CD4-positive, alpha-beta T cell treated with Interleukin-10 for 1 hour (primary cell): ENCODE measurements around the gene OR4C13.
"Not testable (repeated sequence)": the region's sequence is repeated elsewhere in the genome, so short reads cannot be mapped to it uniquely, and the experiment has no call there.

Source experiments
- DNase-seq: peaks from one replicate; pipeline ENCODE4 v3.0.0-alpha.2; 2020

Gene OR4C13

DNA sequence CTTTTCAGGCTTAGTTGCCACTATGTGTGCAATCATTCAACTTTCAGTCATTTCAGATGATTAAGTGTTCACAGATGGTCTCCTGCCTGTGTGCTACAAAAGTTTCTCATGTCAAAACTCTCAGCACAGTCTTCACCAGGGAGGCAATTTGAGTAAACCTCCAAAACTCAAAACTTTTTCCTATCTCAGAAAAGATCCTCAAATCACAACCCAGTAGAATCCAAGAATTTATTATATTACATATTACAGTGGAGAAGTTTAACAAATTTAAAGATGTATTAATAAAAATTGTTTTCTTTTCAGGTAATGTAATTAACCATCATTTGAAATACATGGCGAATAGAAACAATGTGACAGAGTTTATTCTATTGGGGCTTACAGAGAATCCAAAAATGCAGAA is at the start of gene OR4C13:
TSS of gene OR4C13 (plus strand) at position 301 of the 400 bp plus-strand sequence. CDS start at position 333, 32 bp downstream.
- DNase-seq: no peak

DNA sequence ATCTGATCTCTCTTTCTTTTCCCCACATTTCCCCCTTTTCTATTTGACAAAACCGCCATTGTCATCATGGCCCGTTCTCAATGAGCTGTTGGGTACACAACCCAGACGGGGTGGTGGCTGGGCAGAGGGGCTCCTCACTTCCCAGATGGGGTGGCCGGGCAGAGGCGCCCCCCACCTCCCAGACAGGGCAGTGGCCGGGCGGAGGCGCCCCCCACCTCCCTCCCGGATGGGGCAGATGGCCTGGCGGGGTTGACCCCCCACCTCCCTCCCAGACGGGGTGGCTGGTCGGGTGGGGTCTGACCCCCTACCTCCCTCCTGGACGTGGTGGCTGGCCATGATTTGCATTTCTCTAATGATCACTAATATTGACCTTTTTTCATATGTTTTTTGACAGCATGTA is 40.7 kb upstream of the OR4C13 start:
- DNase-seq: not testable (repeated sequence)

DNA sequence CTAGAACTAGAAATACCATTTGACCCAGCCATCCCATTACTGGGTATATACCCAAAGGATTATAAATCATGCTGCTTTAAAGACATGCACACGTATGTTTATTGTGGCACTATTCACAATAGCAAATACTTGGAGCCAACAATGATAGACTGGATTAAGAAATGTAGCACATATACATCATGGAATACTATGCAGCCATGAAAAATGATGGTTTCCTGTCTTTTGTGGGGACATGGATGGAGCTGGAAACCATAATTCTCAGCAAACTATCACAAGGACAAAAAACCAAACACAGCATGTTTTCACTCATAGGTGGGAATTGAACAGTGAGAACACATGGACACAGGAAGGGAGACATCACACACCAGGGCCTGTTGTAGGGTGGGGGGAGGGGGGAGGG is 3.5 kb upstream of the OR4C13 start:
- not testable (repeated sequence) for DNase-seq

GRCh38 chr11:49973439-49973838 is 21.2 kb downstream of the OR4C13 start:
- not testable (repeated sequence) for DNase-seq

- not testable (repeated sequence) for DNase-seq
Measured at GRCh38 chr11:49982435-49982834, 30.2 kb downstream of the OR4C13 start, which contains the start of gene OR4C12. OR4C12 (minus strand) TSS chr11:49982535; CDS start chr11:49982501, 34 bp downstream.

DNA sequence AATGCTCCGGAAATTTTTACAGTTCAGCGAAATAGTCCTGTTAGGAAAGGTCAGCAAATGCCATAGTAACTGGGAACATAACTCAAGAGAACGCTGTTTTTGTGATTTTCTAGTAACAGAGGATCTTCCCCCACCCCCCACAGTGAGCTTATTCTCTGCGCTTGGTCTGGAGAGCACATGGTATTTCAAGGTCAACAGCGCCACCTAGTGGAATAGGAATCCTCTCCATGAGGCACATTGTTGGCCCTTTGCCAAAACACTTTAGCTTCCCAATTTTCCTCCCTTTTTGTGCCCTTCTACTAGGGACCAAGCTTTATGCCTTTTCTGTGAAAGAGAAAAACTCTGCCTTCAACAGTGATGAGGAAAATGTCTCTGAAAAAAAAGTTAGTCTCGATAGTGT is 43.4 kb downstream of the OR4C13 start:
- peak; percentile 30 for DNase-seq
